Upper lobe of left lung (tissue), 6 donors: ENCODE results near the gene KDF1. TPM values are rescaled to one million over a fixed set of nuclear protein-coding genes. Genes with fewer than 3 reads are reported as not detected.

ENCODE experiments used
- ATAC-seq, 2 donors: fragments of 200-7000 bp; cut with Tn5 transposase; one replicate each; pipeline ENCODE4 v1.9.1; 2022; ENCODE audit warnings: mild to moderate bottlenecking in 2 of 2, moderate library complexity in 2 of 2; ENCODE audit not compliant: low FRiP score in 2 of 2
- DNase-seq, 2 donors: peaks; one replicate each; pipeline ENCODE4 v3.0.0-alpha.2; 2019 to 2020
- H3K27ac ChIP-seq, 4 donors: fragments of 200-600 bp; sonication (generic); one replicate each; pipeline ENCODE4 v1.5.1; 2016 to 2019
- H3K27me3 ChIP-seq, 4 donors: fragments of 200-600 bp; sonication (generic); one replicate each; pipeline ENCODE4 v1.5.1; 2017 to 2019
- H3K36me3 ChIP-seq, 4 donors: fragments of 200-600 bp; sonication (generic); one replicate each; pipeline ENCODE4 v1.5.1; 2016 to 2019
- H3K4me1 ChIP-seq, 4 donors: fragments of 200-600 bp; sonication (generic); one replicate each; pipeline ENCODE4 v1.5.1; 2018 to 2019
- H3K4me3 ChIP-seq, 4 donors: fragments of 200-600 bp; sonication (generic); one replicate each; pipeline ENCODE4 v1.5.1; 2017 to 2019; ENCODE audit warnings: mild to moderate bottlenecking in 2 of 4, moderate library complexity in 1 of 4
- H3K9me3 ChIP-seq, 4 donors: fragments of 200-600 bp; sonication (generic); one replicate each; pipeline ENCODE4 v1.5.1; 2018 to 2019
- CTCF ChIP-seq, 6 experiments: fragments of 450-650 bp in 4 of 6; fragments of 200-600 bp in 2 of 6; sonication (generic) in 2 of 6; IDR thresholded peaks; one replicate each; pipeline ENCODE4 v1.5.1; 2016 to 2019; ENCODE audit warnings: antibody characterized with exemption in 6 of 6
- EP300 ChIP-seq, 4 donors: sonication (generic); formaldehyde crosslinking; IDR thresholded peaks; one replicate each; pipeline ENCODE4 v1.5.1; 2017; ENCODE audit warnings: antibody characterized with exemption in 4 of 4, control low read depth in 2 of 4
- POLR2A ChIP-seq, 4 donors: fragments of 450-650 bp; IDR thresholded peaks; one replicate each; pipeline ENCODE4 v1.5.1; 2016 to 2017; ENCODE audit warnings: antibody characterized with exemption in 4 of 4, mild to moderate bottlenecking in 2 of 4
- POLR2AphosphoS5 ChIP-seq, 2 donors: sonication (generic); formaldehyde crosslinking; IDR thresholded peaks; one replicate each; pipeline ENCODE4 v1.5.1; 2017; ENCODE audit warnings: antibody characterized with exemption in 2 of 2
- WGBS, 2 donors: methylation state at CpG; one replicate each; pipeline ENCODE4 v1.1.5; 2017 to 2018; 5-methylcytosine and 5-hydroxymethylcytosine counted together
- total RNA-seq, 6 donors: library from RNA; depleted of rRNA in 4 of 6; stranded (reverse); fragments of >200 nt in 4 of 6; gene quantifications; one replicate each; pipeline versions ENCODE4 v1.1.0 to v1.2.1, GENCODE V29; 2016 to 2021
- donor health status: DM: no; HTN: no; CAD: no; lungs with moderate emphysema.
- donor health status: DM: no; HTN: yes; CAD: no; lungs with severe emphysema.

The KDF1 gene
- total RNA-seq, 6 donors from 2014 or later = 7.7 to 23.3 (median 11.8) TPM

GRCh38 chr1:26986658-26987057 lies 26.4 kb upstream of the KDF1 start:
- Histone ChIP-seq H3K36me3 (no peaks in the 10 kb centered on the region), H3K27me3 (no peaks in the 10 kb centered on the region), H3K27ac (no peak overlapping the region), H3K4me3 (no peak overlapping the region), H3K4me1 (peaks cover 0 to 14% (median 8%) of the 10 kb centered on the region in 4 donors), H3K9me3 (no peaks in the 10 kb centered on the region)
- no peak for DNase-seq
- 40 to 41% methylated on average over 2 of the region's 2 CpGs for WGBS, 2 donors
- TF ChIP-seq POLR2AphosphoS5 (IDR thresholded peaks at IDR 0.05) = no peak
- no peak for TF ChIP-seq POLR2A (IDR thresholded peaks at IDR 0.05)
- no peak for TF ChIP-seq EP300 (IDR thresholded peaks at IDR 0.05)
- no peak for TF ChIP-seq CTCF (IDR thresholded peaks at IDR 0.05)
- ATAC-seq = no peak

GRCh38 chr1:26984291-26984690 lies 24.0 kb upstream of the KDF1 start:
- TF ChIP-seq EP300 (IDR thresholded peaks at IDR 0.05) = no peak
- no peak for TF ChIP-seq POLR2AphosphoS5 (IDR thresholded peaks at IDR 0.05)
- no peak for TF ChIP-seq CTCF (IDR thresholded peaks at IDR 0.05)
- no peak for TF ChIP-seq POLR2A (IDR thresholded peaks at IDR 0.05)
- ATAC-seq (no peak), DNase-seq (no peak)
- no peaks in the 10 kb centered on the region for H3K27me3 ChIP-seq
- no peaks in the 10 kb centered on the region for H3K4me1 ChIP-seq
- no peaks in the 10 kb centered on the region for H3K36me3 ChIP-seq
- no peak overlapping the region for H3K27ac ChIP-seq
- no peak overlapping the region for H3K4me3 ChIP-seq
- 79 to 84% methylated on average over 8 of the region's 8 CpGs for WGBS, 2 donors
- no peaks in the 10 kb centered on the region for H3K9me3 ChIP-seq

- no peaks in the 10 kb centered on the region for H3K4me1 ChIP-seq
- no peaks in the 10 kb centered on the region for H3K36me3 ChIP-seq
- DNase-seq (no peak), ATAC-seq (no peak)
- H3K9me3 ChIP-seq = no peaks in the 10 kb centered on the region
- 64 to 76% methylated on average over 5 of the region's 5 CpGs for WGBS, 2 donors
- no peak overlapping the region for H3K27ac ChIP-seq
- no peaks in the 10 kb centered on the region for H3K27me3 ChIP-seq
- no peak overlapping the region for H3K4me3 ChIP-seq
- TF ChIP-seq POLR2AphosphoS5 (IDR thresholded peaks at IDR 0.05) (no peak), POLR2A (IDR thresholded peaks at IDR 0.05) (no peak), CTCF (IDR thresholded peaks at IDR 0.05) (no peak), EP300 (IDR thresholded peaks at IDR 0.05) (no peak)
These were observed 23.6 kb upstream of the KDF1 start for GRCh38 chr1:26983863-26984262.

GRCh38 chr1:26981146-26981846 lies 21.0 kb upstream of the KDF1 start:
- Histone ChIP-seq H3K9me3 (no peaks in the 10 kb centered on the region), H3K4me1 (no peaks in the 10 kb centered on the region), H3K4me3 (no peak overlapping the region), H3K36me3 (no peaks in the 10 kb centered on the region), H3K27ac (no peak overlapping the region), H3K27me3 (no peaks in the 10 kb centered on the region)
- ATAC-seq (no peak), DNase-seq (no peak)
- 72 to 78% methylated on average over 3 of the region's 3 CpGs for WGBS, 2 donors
- TF ChIP-seq POLR2A (IDR thresholded peaks at IDR 0.05) = no peak
- no peak for TF ChIP-seq CTCF (IDR thresholded peaks at IDR 0.05)
- TF ChIP-seq POLR2AphosphoS5 (IDR thresholded peaks at IDR 0.05) = no peak
- TF ChIP-seq EP300 (IDR thresholded peaks at IDR 0.05) = no peak

- ATAC-seq = no peak
- H3K27ac ChIP-seq = no peak overlapping the region
- 41 to 61% methylated on average over 2 of the region's 2 CpGs for WGBS, 2 donors
- no peaks in the 10 kb centered on the region for H3K9me3 ChIP-seq
- TF ChIP-seq POLR2A (IDR thresholded peaks at IDR 0.05) (no peak), EP300 (IDR thresholded peaks at IDR 0.05) (no peak), POLR2AphosphoS5 (IDR thresholded peaks at IDR 0.05) (no peak), CTCF (IDR thresholded peaks at IDR 0.05) (no peak)
- no peak for DNase-seq
- H3K36me3 ChIP-seq = no peaks in the 10 kb centered on the region
- H3K27me3 ChIP-seq = no peaks in the 10 kb centered on the region
- no peaks in the 10 kb centered on the region for H3K4me1 ChIP-seq
- H3K4me3 ChIP-seq = no peak overlapping the region
These were observed 18.6 kb upstream of the KDF1 start for GRCh38 chr1:26978901-26979300.
